Measurements from ENCODE around the gene RASSF5. TPM values are rescaled to one million over a fixed set of nuclear protein-coding genes. Genes with fewer than 3 reads are reported as not detected.

Gene RASSF5
- total RNA-seq, 2 donors from 2014 or later: 0.20 to 0.26 TPM

GRCh38 chr1:206573762-206574161, 66.4 kb downstream of the RASSF5 start:
- no peaks in the 10 kb centered on the region for H3K9me3 Mint-ChIP-seq
- no peak for TF ChIP-seq CTCF (conservative IDR thresholded peaks at IDR 0.05)

GRCh38 chr1:206575165-206575893, 68.0 kb downstream of the RASSF5 start:
- H3K36me3 Mint-ChIP-seq (ENCODE audit: low read depth): no peaks in the 10 kb centered on the region
- Histone ChIP-seq H3K36me3 (ENCODE audit: control insufficient read depth, insufficient read depth, low read length) (no peaks in the 10 kb centered on the region), H3K4me1 (ENCODE audit: control insufficient read depth, insufficient read depth, low read length) (no peaks in the 10 kb centered on the region), H3K4me3 (ENCODE audit: low read length) (no peak overlapping the region), H3K27ac (ENCODE audit: low read depth, low read length) (no peak overlapping the region), H3K9ac (ENCODE audit: extremely low read depth, low read length, poor library complexity, severe bottlenecking) (no peak overlapping the region), H3K27me3 (ENCODE audit: control insufficient read depth, insufficient read depth, low read length, poor library complexity, severe bottlenecking) (no peaks in the 10 kb centered on the region), H3K9me3 (ENCODE audit: control insufficient read depth, low read length) (no peaks in the 10 kb centered on the region)
- H3K27ac Mint-ChIP-seq: no peak overlapping the region
- H3K9me3 Mint-ChIP-seq: no peaks in the 10 kb centered on the region
- TF ChIP-seq CTCF (conservative IDR thresholded peaks at IDR 0.05): no peak
- no peak overlapping the region for H3K4me3 Mint-ChIP-seq
- no peaks in the 10 kb centered on the region for H3K4me1 Mint-ChIP-seq
- peaks cover 2% of the 10 kb centered on the region for H3K27me3 Mint-ChIP-seq (ENCODE audit: insufficient read depth)
- no peak for DNase-seq
- WGBS, 2 experiments (ENCODE audit: insufficient coverage in 1 of 2, insufficient read length in 1 of 2): 81 to 88% methylated on average over 7 to 11 of the region's 11 CpGs

More at GRCh38 chr1:206573762-206574161, 66.4 kb downstream of the RASSF5 start:
- Mint-ChIP-seq H3K27ac (no peak overlapping the region), H3K4me3 (no peak overlapping the region), H3K27me3 (ENCODE audit: insufficient read depth) (peaks cover 2% of the 10 kb centered on the region), H3K4me1 (no peaks in the 10 kb centered on the region), H3K36me3 (ENCODE audit: low read depth) (no peaks in the 10 kb centered on the region)
- no peaks in the 10 kb centered on the region for H3K27me3 ChIP-seq (ENCODE audit: control insufficient read depth, insufficient read depth, low read length, poor library complexity, severe bottlenecking)
- 93 to 96% methylated on average over 3 to 4 of the region's 4 CpGs for WGBS, 2 experiments (ENCODE audit: insufficient coverage in 1 of 2, insufficient read length in 1 of 2)
- no peak overlapping the region for H3K27ac ChIP-seq (ENCODE audit: low read depth, low read length)
- no peak overlapping the region for H3K4me3 ChIP-seq (ENCODE audit: low read length)
- no peak for DNase-seq
- no peaks in the 10 kb centered on the region for H3K4me1 ChIP-seq (ENCODE audit: control insufficient read depth, insufficient read depth, low read length)
- H3K9ac ChIP-seq (ENCODE audit: extremely low read depth, low read length, poor library complexity, severe bottlenecking): no peak overlapping the region
- H3K9me3 ChIP-seq (ENCODE audit: control insufficient read depth, low read length): no peaks in the 10 kb centered on the region
- no peaks in the 10 kb centered on the region for H3K36me3 ChIP-seq (ENCODE audit: control insufficient read depth, insufficient read depth, low read length)

GRCh38 chr1:206575894-206576737, 68.8 kb downstream of the RASSF5 start:
- Histone ChIP-seq H3K9ac (ENCODE audit: extremely low read depth, low read length, poor library complexity, severe bottlenecking) (no peak overlapping the region), H3K27ac (ENCODE audit: low read depth, low read length) (no peak overlapping the region), H3K4me3 (ENCODE audit: low read length) (no peak overlapping the region), H3K9me3 (ENCODE audit: control insufficient read depth, low read length) (no peaks in the 10 kb centered on the region), H3K27me3 (ENCODE audit: control insufficient read depth, insufficient read depth, low read length, poor library complexity, severe bottlenecking) (no peaks in the 10 kb centered on the region), H3K36me3 (ENCODE audit: control insufficient read depth, insufficient read depth, low read length) (no peaks in the 10 kb centered on the region), H3K4me1 (ENCODE audit: control insufficient read depth, insufficient read depth, low read length) (no peaks in the 10 kb centered on the region)
- Mint-ChIP-seq H3K27ac (no peak overlapping the region), H3K27me3 (ENCODE audit: insufficient read depth) (peaks cover 2% of the 10 kb centered on the region), H3K4me3 (no peak overlapping the region), H3K4me1 (no peaks in the 10 kb centered on the region), H3K9me3 (no peaks in the 10 kb centered on the region), H3K36me3 (ENCODE audit: low read depth) (no peaks in the 10 kb centered on the region)
- no peak for TF ChIP-seq CTCF (conservative IDR thresholded peaks at IDR 0.05)
- WGBS, 2 experiments (ENCODE audit: insufficient coverage in 1 of 2, insufficient read length in 1 of 2): 89 to 94% methylated on average over 3 of the region's 3 CpGs
- no peak for DNase-seq
